Measurements from ENCODE around the gene EDARADD.

Gene EDARADD

DNA sequence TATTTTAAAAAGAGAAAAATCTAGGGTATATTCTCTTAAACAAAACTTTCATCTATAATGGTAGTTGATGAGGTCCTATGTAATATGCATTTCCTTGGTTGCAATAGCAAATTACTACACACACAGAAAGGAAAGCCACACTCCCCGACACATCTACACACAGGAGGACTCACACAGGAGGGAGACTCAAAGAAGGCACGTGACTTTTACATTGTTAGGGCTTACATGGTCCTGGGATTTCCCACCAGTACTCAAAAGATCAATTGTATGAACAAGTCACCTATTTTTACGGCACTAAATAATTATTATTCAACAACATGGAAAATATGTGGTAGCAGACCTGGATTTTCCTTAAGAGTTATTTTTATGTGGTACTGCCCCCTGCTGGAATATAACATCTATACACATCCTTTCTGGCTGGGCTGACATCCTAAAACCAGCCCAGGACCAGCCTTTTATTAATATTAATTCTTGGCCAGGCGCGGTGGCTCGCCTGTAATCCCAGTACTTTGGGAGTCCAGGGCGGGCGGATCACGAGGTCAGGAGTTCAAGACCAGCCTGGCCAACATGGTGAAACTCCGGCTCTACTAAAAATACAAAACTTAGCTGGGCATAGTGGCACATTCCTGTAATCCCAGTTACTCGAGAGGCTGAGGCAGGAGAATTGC is 95.8 kb downstream of the EDARADD start:
- Histone ChIP-seq H3K4me3 (ENCODE audit: low read length) (no peak overlapping the region), H3K9ac (ENCODE audit: low read depth, low read length) (no peak overlapping the region), H3K4me1 (ENCODE audit: insufficient read depth, low read length) (peaks cover 8% of the 10 kb centered on the region; the same call in 1 of the 2 replicates), H3K27me3 (ENCODE audit: insufficient read depth, low read length) (no peaks in the 10 kb centered on the region), H3K36me3 (ENCODE audit: insufficient read depth, low read length) (no peaks in the 10 kb centered on the region), H3K9me3 (ENCODE audit: insufficient read depth, low read depth, low read length) (no peaks in the 10 kb centered on the region), H3K27ac (ENCODE audit: low read depth, low read length) (no peak overlapping the region)
- WGBS = 53% methylated on average over 10 of the region's 11 CpGs

DNA sequence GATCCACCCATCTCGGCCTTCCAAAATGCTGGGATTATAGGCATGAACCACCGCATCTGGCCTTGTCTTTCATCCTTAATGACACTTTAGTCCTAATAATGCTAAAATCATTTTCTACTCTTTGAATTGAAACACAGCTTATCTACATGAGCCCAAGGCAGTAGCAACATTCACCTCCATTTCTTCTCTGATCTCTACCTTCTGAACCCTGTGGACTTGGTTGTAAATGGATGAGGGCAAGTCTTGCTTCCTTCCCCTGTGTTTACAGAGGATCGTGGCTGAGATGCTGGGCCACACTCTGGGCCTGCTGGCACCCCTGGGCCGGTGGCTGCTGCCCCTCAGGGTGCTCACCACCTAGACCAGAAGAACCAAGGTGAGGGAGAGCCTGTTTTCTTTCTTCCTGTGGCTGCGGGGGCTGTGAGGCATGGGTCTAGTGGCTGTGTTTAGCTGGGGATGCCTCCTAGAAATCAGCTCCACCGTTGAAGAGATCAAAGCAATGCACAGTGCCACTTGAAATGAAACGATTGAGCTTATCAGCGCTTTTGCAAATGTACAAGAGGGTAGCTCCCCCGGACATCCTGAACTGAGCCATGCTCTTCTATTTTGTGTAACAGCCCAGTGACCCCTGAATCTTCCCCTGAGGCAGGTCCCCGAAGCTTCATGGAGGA is 97.5 kb downstream of the EDARADD start:
- no peaks in the 10 kb centered on the region for H3K27me3 ChIP-seq (ENCODE audit: insufficient read depth, low read length)
- H3K9me3 ChIP-seq (ENCODE audit: insufficient read depth, low read depth, low read length) = no peaks in the 10 kb centered on the region
- H3K4me1 ChIP-seq (ENCODE audit: insufficient read depth, low read length) = peaks cover 11% of the 10 kb centered on the region; the same call in 1 of the 2 replicates
- H3K4me3 ChIP-seq (ENCODE audit: low read length) = no peak overlapping the region
- H3K27ac ChIP-seq (ENCODE audit: low read depth, low read length) = no peak overlapping the region
- 92% methylated on average over 10 of the region's 10 CpGs for WGBS
- H3K36me3 ChIP-seq (ENCODE audit: insufficient read depth, low read length) = no peaks in the 10 kb centered on the region
- H3K9ac ChIP-seq (ENCODE audit: low read depth, low read length) = no peak overlapping the region

DNA sequence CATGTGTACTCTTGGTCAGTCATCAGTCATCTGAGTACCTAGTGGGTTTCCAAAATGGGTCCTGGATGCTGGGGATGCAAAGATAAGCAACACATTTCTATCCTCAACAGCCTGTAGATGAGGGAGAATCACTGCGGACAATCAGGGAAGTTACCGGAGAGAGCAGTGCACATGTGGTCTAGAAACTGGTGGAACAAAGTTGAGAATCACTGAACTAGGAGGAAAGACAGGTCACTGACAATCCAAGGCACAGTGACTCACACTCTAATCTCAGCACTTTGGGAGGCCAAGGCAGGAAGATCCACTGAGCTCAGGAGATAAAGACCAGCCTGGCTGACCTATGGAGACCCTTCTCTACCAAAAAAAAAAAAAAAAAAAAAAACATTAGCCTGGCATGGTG is 98.3 kb downstream of the EDARADD start:
- H3K27ac ChIP-seq (ENCODE audit: low read depth, low read length) = no peak overlapping the region

DNA sequence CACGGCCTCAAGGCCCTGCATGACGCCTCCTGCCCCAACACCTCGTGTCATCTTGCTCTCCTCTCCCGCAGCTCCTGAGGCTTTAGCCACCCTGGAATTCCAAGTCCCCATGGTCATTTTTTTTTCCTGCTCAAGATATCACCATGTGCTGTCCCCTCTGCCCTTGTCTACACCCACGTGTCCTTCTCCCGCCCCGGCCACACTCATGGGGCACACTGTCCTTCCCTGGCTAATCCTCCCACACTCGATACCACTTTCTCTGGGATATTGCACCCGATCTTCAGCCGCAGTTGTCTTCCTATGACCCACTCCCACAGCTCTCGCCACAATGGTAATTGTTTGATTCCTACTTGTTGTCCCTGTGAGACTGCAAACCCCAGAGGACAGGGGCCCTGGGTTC is 100.0 kb downstream of the EDARADD start:
- Histone ChIP-seq H3K4me3 (ENCODE audit: low read length) (no peak overlapping the region), H3K9ac (ENCODE audit: low read depth, low read length) (no peak overlapping the region), H3K27ac (ENCODE audit: low read depth, low read length) (no peak overlapping the region), H3K9me3 (ENCODE audit: insufficient read depth, low read depth, low read length) (no peaks in the 10 kb centered on the region), H3K4me1 (ENCODE audit: insufficient read depth, low read length) (peaks cover 11% of the 10 kb centered on the region; the same call in 1 of the 2 replicates), H3K36me3 (ENCODE audit: insufficient read depth, low read length) (no peaks in the 10 kb centered on the region), H3K27me3 (ENCODE audit: insufficient read depth, low read length) (no peaks in the 10 kb centered on the region)
- 92% methylated on average over 11 of the region's 11 CpGs for WGBS

More for the DNA sequence above, 98.3 kb downstream of the EDARADD start:
- H3K4me1 ChIP-seq (ENCODE audit: insufficient read depth, low read length) = peaks cover 11% of the 10 kb centered on the region; the same call in 1 of the 2 replicates
- H3K36me3 ChIP-seq (ENCODE audit: insufficient read depth, low read length) = no peaks in the 10 kb centered on the region
- no peak overlapping the region for H3K9ac ChIP-seq (ENCODE audit: low read depth, low read length)
- no peaks in the 10 kb centered on the region for H3K9me3 ChIP-seq (ENCODE audit: insufficient read depth, low read depth, low read length)
- no peak overlapping the region for H3K4me3 ChIP-seq (ENCODE audit: low read length)
- WGBS = 100% methylated on average over 2 of the region's 2 CpGs
- no peaks in the 10 kb centered on the region for H3K27me3 ChIP-seq (ENCODE audit: insufficient read depth, low read length)

DNA sequence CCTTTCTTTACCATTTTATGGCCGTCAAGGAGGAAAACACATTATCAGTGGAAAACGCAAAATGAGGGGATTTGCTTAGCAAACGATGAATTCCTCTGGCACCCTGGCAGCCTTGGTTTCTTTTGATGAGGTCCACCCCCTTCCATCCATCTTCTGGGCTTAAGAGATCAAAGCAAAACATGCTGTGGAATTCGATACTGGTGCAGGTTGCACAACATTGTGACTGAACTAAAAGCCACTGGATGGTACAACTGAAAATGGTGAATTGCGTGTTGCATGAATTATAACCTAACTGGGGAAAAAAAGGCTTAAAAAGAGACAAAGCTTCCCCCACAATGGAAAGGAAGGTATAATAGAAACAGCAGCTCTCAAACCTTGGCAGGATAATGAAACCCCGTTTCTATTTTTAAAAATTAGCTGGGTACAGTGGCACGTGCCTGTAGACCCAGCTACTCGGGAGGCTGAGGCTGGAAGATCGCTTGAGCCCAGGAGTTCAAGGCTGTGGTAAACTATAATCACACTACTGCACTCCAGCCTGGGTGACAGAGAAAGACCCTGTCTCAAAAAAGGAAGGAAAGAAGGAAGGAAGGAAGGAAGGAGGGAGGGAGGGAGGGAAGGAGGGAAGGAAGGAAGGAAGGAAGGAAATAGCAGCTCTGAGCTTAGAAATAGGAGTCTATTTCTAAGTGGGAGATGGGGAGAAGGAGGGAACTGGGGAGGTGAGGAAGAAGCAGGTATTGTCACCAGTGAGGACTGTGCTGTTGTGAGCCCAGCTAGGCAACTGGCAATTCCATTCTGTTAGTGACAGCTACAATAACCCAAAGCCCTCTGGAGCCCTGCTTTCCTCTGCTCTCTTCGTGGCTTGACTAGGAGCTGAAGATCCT is 100.7 kb downstream of the EDARADD start:
- H3K27ac ChIP-seq (ENCODE audit: low read depth, low read length) = no peak overlapping the region
- no peaks in the 10 kb centered on the region for H3K36me3 ChIP-seq (ENCODE audit: insufficient read depth, low read length)
- 71% methylated on average over 10 of the region's 10 CpGs for WGBS
- no peak overlapping the region for H3K4me3 ChIP-seq (ENCODE audit: low read length)
- no peaks in the 10 kb centered on the region for H3K9me3 ChIP-seq (ENCODE audit: insufficient read depth, low read depth, low read length)
- peaks cover 11% of the 10 kb centered on the region; the same call in 1 of the 2 replicates for H3K4me1 ChIP-seq (ENCODE audit: insufficient read depth, low read length)
- no peaks in the 10 kb centered on the region for H3K27me3 ChIP-seq (ENCODE audit: insufficient read depth, low read length)
- H3K9ac ChIP-seq (ENCODE audit: low read depth, low read length) = no peak overlapping the region

DNA sequence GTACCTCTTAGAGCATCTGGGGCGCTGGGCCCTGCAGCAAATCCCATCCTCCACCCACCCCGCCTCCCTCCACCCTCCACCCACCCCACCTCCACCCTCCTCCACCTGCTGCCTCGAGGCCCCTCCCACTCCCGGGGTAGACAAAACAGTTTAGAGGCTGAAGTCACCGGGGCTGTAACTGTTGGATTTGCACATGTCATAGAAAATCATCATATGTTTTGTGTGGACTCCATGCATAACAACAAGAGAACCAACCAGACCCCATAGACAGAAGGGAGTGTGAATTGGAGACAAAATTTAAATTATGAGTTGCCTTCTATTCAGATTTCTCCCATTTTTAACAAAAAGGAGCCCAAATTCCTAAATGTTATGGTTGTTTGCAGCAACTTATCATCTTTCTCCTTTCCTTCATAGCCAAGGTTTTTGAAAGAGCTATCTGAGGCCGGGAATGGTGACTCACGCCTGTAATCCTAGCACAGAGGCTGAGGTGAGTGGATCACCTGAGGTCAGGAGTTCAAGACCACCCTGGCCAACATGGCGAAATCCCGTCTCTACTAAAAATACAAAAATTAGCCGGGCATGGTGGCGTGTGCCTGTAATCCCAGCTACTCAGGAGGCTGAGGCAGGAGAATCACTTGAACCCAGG is 101.5 kb downstream of the EDARADD start:
- Histone ChIP-seq H3K27me3 (ENCODE audit: insufficient read depth, low read length) (no peaks in the 10 kb centered on the region), H3K4me1 (ENCODE audit: insufficient read depth, low read length) (peaks cover 11% of the 10 kb centered on the region; the same call in 1 of the 2 replicates), H3K9ac (ENCODE audit: low read depth, low read length) (no peak overlapping the region), H3K36me3 (ENCODE audit: insufficient read depth, low read length) (no peaks in the 10 kb centered on the region), H3K27ac (ENCODE audit: low read depth, low read length) (no peak overlapping the region), H3K4me3 (ENCODE audit: low read length) (no peak overlapping the region), H3K9me3 (ENCODE audit: insufficient read depth, low read depth, low read length) (no peaks in the 10 kb centered on the region)
- WGBS = 85% methylated on average over 7 of the region's 11 CpGs

DNA sequence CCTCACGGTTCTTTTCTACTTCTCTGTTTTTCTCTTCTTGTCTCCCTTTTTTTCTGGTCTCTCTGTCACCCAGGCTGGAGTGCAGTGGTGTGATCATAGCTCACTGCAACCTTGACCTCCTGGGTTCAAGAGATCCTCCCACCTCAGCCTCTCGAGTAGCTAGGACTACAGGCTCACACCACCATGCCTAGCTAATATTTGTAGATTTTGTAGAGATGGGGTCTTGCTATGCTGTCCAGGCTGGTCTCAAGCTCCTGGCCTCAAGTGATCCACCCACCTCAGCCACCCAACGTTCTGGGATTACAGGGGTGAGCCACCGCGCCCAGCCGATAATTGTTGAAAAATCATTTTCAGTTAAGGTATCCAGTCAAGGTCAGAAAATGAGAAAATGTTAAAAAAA is 103.8 kb downstream of the EDARADD start:
- H3K27ac ChIP-seq (ENCODE audit: low read depth, low read length) = no peak overlapping the region
- no peaks in the 10 kb centered on the region for H3K9me3 ChIP-seq (ENCODE audit: insufficient read depth, low read depth, low read length)
- H3K4me3 ChIP-seq (ENCODE audit: low read length) = no peak overlapping the region
- H3K4me1 ChIP-seq (ENCODE audit: insufficient read depth, low read length) = peaks cover 14% of the 10 kb centered on the region; the same call in 1 of the 2 replicates
- H3K9ac ChIP-seq (ENCODE audit: low read depth, low read length) = no peak overlapping the region
- 94% methylated on average over 4 of the region's 6 CpGs for WGBS
- no peaks in the 10 kb centered on the region for H3K36me3 ChIP-seq (ENCODE audit: insufficient read depth, low read length)
- no peaks in the 10 kb centered on the region for H3K27me3 ChIP-seq (ENCODE audit: insufficient read depth, low read length)

DNA sequence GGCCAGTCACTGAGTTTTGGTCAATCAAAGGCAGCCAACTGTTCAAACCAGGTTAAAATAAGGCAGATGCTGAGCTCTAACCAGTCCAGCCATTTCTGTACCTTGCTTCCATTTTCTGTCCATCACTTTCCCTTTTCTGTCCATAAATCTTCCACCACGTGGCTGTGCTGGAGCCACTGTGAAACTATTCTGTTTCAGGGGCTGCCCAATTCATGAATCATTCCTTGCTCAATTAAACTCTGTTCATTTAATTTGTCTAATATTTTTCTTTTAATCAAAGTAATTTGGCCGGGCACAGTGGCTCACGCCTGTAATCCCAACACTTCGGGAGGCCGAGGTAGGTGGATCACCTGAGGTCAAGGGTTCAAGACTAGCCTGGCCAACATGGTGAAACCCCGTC is 107.0 kb downstream of the EDARADD start:
- Histone ChIP-seq H3K9me3 (ENCODE audit: insufficient read depth, low read depth, low read length) (no peaks in the 10 kb centered on the region), H3K4me3 (ENCODE audit: low read length) (no peak overlapping the region), H3K9ac (ENCODE audit: low read depth, low read length) (no peak overlapping the region), H3K4me1 (ENCODE audit: insufficient read depth, low read length) (peaks cover 8% of the 10 kb centered on the region; the same call in 1 of the 2 replicates), H3K27me3 (ENCODE audit: insufficient read depth, low read length) (no peaks in the 10 kb centered on the region), H3K36me3 (ENCODE audit: insufficient read depth, low read length) (no peaks in the 10 kb centered on the region), H3K27ac (ENCODE audit: low read depth, low read length) (no peak overlapping the region)
- 95% methylated on average over 6 of the region's 6 CpGs for whole genome bisulfite sequencing

DNA sequence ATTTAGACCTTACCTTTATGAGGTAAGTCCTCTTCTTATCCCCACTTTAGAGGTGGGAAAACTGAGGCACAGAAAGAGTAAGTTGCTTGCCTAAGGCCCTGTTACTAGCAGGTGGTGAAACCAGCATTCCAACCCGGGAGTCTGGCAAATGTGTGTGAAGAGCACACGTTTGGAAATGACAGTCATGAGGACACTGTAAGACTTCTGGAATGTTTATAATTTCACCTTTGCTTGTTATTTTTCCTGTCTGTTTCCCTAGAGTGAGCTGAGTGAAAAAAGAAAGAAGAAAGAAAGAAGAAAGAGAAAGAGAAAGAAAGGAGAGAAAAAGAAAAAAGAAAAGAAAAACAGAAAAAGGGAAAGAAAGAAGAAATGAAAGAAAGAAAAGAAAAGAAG is 108.5 kb downstream of the EDARADD start:
- Histone ChIP-seq H3K27me3 (ENCODE audit: insufficient read depth, low read length) (no peaks in the 10 kb centered on the region), H3K4me3 (ENCODE audit: low read length) (no peak overlapping the region), H3K9me3 (ENCODE audit: insufficient read depth, low read depth, low read length) (no peaks in the 10 kb centered on the region), H3K4me1 (ENCODE audit: insufficient read depth, low read length) (peaks cover 8% of the 10 kb centered on the region; the same call in 1 of the 2 replicates), H3K27ac (ENCODE audit: low read depth, low read length) (peak overlapping the region; percentile 82; the same call in 1 of the 2 replicates), H3K9ac (ENCODE audit: low read depth, low read length) (no peak overlapping the region), H3K36me3 (ENCODE audit: insufficient read depth, low read length) (no peaks in the 10 kb centered on the region)
- WGBS = 63% methylated on average over 2 of the region's 2 CpGs

DNA sequence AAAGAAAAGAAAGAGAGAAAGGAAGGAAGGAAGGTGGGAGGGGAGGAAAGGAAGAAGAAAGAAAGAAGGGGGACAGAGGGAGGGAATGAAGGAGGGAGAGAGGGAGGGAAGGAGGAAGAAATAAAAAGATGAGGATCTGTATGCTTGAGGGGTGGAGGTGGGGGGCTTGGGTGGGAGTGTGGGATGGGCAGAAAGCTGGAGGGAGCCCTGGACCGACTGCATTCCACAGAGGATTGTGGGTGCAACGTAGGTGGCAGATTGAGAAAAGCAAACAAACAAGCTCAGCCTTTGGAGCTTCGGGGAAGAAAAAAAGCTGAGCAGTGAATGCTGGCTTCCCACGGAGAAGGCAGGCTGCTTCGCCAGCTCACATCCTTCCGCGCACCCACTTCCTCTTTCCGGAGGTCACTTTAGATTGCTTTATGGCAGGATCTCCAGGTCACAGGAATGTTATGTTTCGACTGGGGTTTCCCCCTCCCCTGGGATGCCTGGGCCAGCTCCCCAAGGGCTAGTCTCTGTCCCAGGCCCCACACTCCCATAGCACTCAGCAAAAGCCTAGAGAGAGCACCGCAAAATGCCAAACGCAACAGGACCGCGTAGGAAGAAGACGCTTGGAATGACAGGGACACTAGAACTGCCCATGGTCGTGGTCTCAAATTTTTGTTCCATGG is 109.0 kb downstream of the EDARADD start:
- Histone ChIP-seq H3K4me3 (ENCODE audit: low read length) (peak overlapping the region; percentile 20), H3K36me3 (ENCODE audit: insufficient read depth, low read length) (no peaks in the 10 kb centered on the region), H3K27ac (ENCODE audit: low read depth, low read length) (peak overlapping the region; percentile 82), H3K4me1 (ENCODE audit: insufficient read depth, low read length) (peaks cover 8% of the 10 kb centered on the region; the same call in 1 of the 2 replicates), H3K9ac (ENCODE audit: low read depth, low read length) (peak overlapping the region; percentile 22), H3K9me3 (ENCODE audit: insufficient read depth, low read depth, low read length) (no peaks in the 10 kb centered on the region), H3K27me3 (ENCODE audit: insufficient read depth, low read length) (no peaks in the 10 kb centered on the region)
- 21% methylated on average over 15 of the region's 15 CpGs for WGBS
